Calu3 (cell line): Measurements from ENCODE around the gene PPCS. TPM values are rescaled to one million over a fixed set of nuclear protein-coding genes. Genes with fewer than 3 reads are reported as not detected.

Experiments used
- BruUV-seq: library from RNA; stranded (reverse); fragments of 400-500 nt; replicated peaks from 2 replicates; lab custom pipeline; 2021; lab: Mats Ljungman, UMichigan
- CTCF ChIA-PET: fragments of 300-600 bp; sonication (Branson Sonifier 250); formaldehyde crosslinking; loops from one replicate; lab custom pipeline; 2022; ENCODE audit warnings: antibody characterized with exemption; lab: Charles Lee
- DNase-seq: peaks from one replicate; pipeline ENCODE4 v3.0.0; 2022
- H3K27ac Mint-ChIP-seq: one replicate; pipeline ENCODE4 v1.8.0; 2022; ENCODE audit warnings: mixed read lengths; ENCODE audit not compliant: unreplicated experiment
- H3K27me3 Mint-ChIP-seq: one replicate; pipeline ENCODE4 v1.8.0; 2022; ENCODE audit warnings: mixed read lengths; ENCODE audit not compliant: unreplicated experiment
- H3K36me3 Mint-ChIP-seq: one replicate; pipeline ENCODE4 v1.8.0; 2022; ENCODE audit warnings: mild to moderate bottlenecking, moderate library complexity, mixed read lengths; ENCODE audit not compliant: insufficient read depth, unreplicated experiment
- H3K4me1 Mint-ChIP-seq: one replicate; pipeline ENCODE4 v1.8.0; 2022; ENCODE audit warnings: mild to moderate bottlenecking, low read depth, mixed read lengths; ENCODE audit not compliant: unreplicated experiment
- H3K4me3 Mint-ChIP-seq: one replicate; pipeline ENCODE4 v1.8.0; 2022; ENCODE audit warnings: mild to moderate bottlenecking, low read depth, moderate library complexity, mixed read lengths; ENCODE audit not compliant: unreplicated experiment
- H3K9me3 Mint-ChIP-seq: one replicate; pipeline ENCODE4 v1.8.0; 2022; ENCODE audit warnings: low read depth, mixed read lengths; ENCODE audit not compliant: unreplicated experiment
- CTCF ChIP-seq: fragments of 200-600 bp; IDR thresholded peaks from one replicate; pipeline ENCODE4 v1.8.0; 2022; ENCODE audit warnings: antibody characterized with exemption; ENCODE audit not compliant: unreplicated experiment
- intact Hi-C: fragments of 100-400 bp; cut with micrococcal nuclease; formaldehyde crosslinking; loops from one replicate; pipeline ENCODE4 v1.10.0; 2022; ENCODE audit not compliant: unreplicated experiment
- total RNA-seq: library from RNA; stranded (reverse); gene quantifications from 2 replicates; pipeline ENCODE4 v1.2.3, GENCODE V29; 2022

PPCS gene
- total RNA-seq, 1 experiment from 2014 or later, result 67.8 TPM

DNA sequence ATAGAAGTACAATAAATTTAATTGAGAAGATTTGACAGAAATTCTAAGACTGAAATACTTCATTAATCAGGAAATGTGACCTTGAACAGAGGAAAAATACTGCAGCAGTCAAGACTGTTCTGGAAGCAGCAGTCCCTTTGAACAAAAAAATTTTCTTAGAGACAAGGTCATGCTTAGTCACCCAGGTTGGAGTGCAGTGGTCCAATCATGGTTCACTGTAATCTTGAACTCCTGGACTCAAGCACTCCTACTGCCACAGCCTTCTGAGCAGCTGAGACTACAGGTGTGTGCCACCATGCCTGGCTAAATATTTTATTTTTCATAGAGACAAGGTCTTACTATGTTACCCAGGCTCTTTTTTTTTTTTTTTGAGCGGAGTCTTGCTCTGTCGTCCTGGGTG lies 4.9 kb downstream of the PPCS start:
- Mint-ChIP-seq H3K36me3 (peaks cover 64% of the 10 kb centered on the region), H3K27me3 (no peaks in the 10 kb centered on the region), H3K9me3 (no peaks in the 10 kb centered on the region), H3K4me1 (peaks cover 36% of the 10 kb centered on the region), H3K27ac (no peak overlapping the region), H3K4me3 (no peak overlapping the region)
- BruUV-seq, result no TSS peak
- CTCF ChIA-PET, result no interaction called here
- DNase-seq, result no peak
- intact Hi-C loops, result loop anchor here (5.0 kb wide), 1 partner anchor 119 kb away; no protein-coding TSS in a partner anchor
- TF ChIP-seq CTCF, result no peak

- no peak for TF ChIP-seq CTCF
- H3K27me3 Mint-ChIP-seq, result no peaks in the 10 kb centered on the region
- H3K9me3 Mint-ChIP-seq, result no peaks in the 10 kb centered on the region
- peak; percentile 96 for DNase-seq
- peak within 1 kb of the TSS; percentile 32 for H3K27ac Mint-ChIP-seq
- CTCF ChIA-PET, result interaction anchor here (0.8 to 1.0 kb wide), 2 partner anchors 12 to 119 kb away, joined by 3 read pairs; no protein-coding TSS in a partner anchor
- BruUV-seq, result no TSS peak
- H3K36me3 Mint-ChIP-seq, result peaks cover 45% of the 10 kb centered on the region
- intact Hi-C loops, result loop anchor here (5.0 kb wide), 1 partner anchor 121 kb away; no protein-coding TSS in a partner anchor
- H3K4me1 Mint-ChIP-seq, result peaks cover 25% of the 10 kb centered on the region
- H3K4me3 Mint-ChIP-seq, result peak within 1 kb of the TSS; percentile 86
Observed at GRCh38 chr1:42462828-42463763, 6.8 kb downstream of the PPCS start, which contains the start of gene CCDC30. CCDC30 (plus strand) TSS chr1:42463286; CDS start chr1:42480552, 17,266 bp downstream.

DNA sequence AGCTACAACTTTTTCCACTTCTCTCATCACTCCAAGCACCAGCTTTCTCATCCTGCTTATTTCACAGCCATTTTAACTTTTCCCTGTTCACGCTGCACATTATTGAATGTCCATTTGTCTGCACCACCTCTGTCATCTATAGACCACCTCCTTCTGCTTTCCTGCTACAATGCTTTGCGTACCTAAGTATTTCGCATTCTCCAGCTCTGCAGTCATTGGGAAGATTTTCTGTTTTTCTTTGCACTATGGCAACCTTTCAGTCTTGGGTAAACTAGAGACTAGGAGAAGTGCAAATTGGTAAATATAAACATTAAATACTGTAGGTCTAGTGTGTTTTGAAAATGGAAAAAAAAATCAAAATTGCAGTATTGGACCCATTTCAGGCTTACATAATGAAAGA lies 7.6 kb downstream of the PPCS start:
- Mint-ChIP-seq H3K4me3 (peak overlapping the region; percentile 86), H3K27me3 (no peaks in the 10 kb centered on the region), H3K27ac (peak overlapping the region; percentile 32), H3K36me3 (peaks cover 37% of the 10 kb centered on the region), H3K4me1 (peaks cover 21% of the 10 kb centered on the region), H3K9me3 (no peaks in the 10 kb centered on the region)
- intact Hi-C loops, result loop anchor here (5.0 kb wide), 1 partner anchor 122 kb away; no protein-coding TSS in a partner anchor
- TF ChIP-seq CTCF, result no peak
- DNase-seq, result no peak
- CTCF ChIA-PET, result no interaction called here
- BruUV-seq, result no TSS peak

DNA sequence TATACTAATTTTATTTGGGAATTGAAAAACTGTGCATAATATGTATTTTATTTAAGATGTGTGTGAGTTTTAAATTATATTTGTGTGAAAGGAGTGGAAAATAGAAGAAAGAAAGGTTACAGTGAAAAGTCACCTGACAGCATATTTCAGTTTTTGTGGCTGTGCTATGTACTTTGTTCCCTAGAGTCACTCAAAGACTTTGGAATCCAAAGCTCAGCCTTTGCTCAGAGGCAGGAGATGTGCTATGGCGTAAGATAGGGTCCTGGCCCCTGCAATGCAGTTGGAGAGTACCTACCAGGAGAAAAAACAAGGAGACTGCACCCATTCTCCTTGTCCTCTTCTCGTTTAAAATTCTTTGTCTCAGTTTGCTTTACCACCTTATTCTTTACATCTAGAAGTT lies 9.7 kb downstream of the PPCS start:
- peaks cover 26% of the 10 kb centered on the region for H3K36me3 Mint-ChIP-seq
- no peak overlapping the region for H3K27ac Mint-ChIP-seq
- BruUV-seq, result no TSS peak
- CTCF ChIA-PET, result no interaction called here
- peaks cover 21% of the 10 kb centered on the region for H3K4me1 Mint-ChIP-seq
- DNase-seq, result no peak
- no peaks in the 10 kb centered on the region for H3K9me3 Mint-ChIP-seq
- intact Hi-C loops, result no loop called here
- H3K27me3 Mint-ChIP-seq, result no peaks in the 10 kb centered on the region
- no peak for TF ChIP-seq CTCF
- no peak overlapping the region for H3K4me3 Mint-ChIP-seq
